Neuronal stem cell (in vitro differentiated cells): ENCODE measurements around the gene EIF5A.
A peak's percentile ranks its signal among the peaks of the same experiment; 100 is the strongest.

Experiments
- DNase-seq: peaks from one replicate; pipeline ENCODE4 v3.0.0-alpha.2; 2013; ENCODE audit warnings: low spot score
- H2AFZ ChIP-seq: one replicate; pipeline ENCODE4 v1.6.1; 2013; ENCODE audit warnings: mild to moderate bottlenecking, low read length, inconsistent platforms
- H2AK5ac ChIP-seq: 2 replicates; pipeline ENCODE4 v1.6.1; 2013; ENCODE audit warnings: low read depth, mild to moderate bottlenecking, inconsistent platforms, low read length, moderate library complexity, mixed read lengths
- H2BK120ac ChIP-seq: 2 replicates; pipeline ENCODE4 v1.6.1; 2013; ENCODE audit warnings: low read depth, mild to moderate bottlenecking, inconsistent platforms, low read length, moderate library complexity, mixed read lengths
- H2BK12ac ChIP-seq: one replicate; pipeline ENCODE4 v1.6.1; 2013; ENCODE audit warnings: low read length, inconsistent platforms
- H2BK15ac ChIP-seq: 2 replicates; pipeline ENCODE4 v1.6.1; 2013; ENCODE audit warnings: mild to moderate bottlenecking, low read length, inconsistent platforms, mixed read lengths
- H2BK5ac ChIP-seq: one replicate; pipeline ENCODE4 v1.6.1; 2013; ENCODE audit warnings: inconsistent platforms, mild to moderate bottlenecking, low read length, moderate library complexity
- H3K14ac ChIP-seq: one replicate; pipeline ENCODE4 v1.6.1; 2013; ENCODE audit warnings: low read length, inconsistent platforms
- H3K18ac ChIP-seq: 2 replicates; pipeline ENCODE4 v1.6.1; 2013; ENCODE audit warnings: low read length, inconsistent platforms
- H3K23ac ChIP-seq: 2 replicates; pipeline ENCODE4 v1.6.1; 2013; ENCODE audit warnings: low read depth, mild to moderate bottlenecking, mixed read lengths, low read length, inconsistent platforms; ENCODE audit not compliant: poor library complexity
- H3K27ac ChIP-seq: replicated peaks from 3 replicates; pipeline ENCODE4 v1.5.1; 2013; ENCODE audit warnings: low read length, inconsistent platforms
- H3K27me3 ChIP-seq, 3 experiments: 2 replicates each; pipeline ENCODE4 v1.6.1; 2013; ENCODE audit warnings: low read length in 3 of 3, mild to moderate bottlenecking in 2 of 3, inconsistent platforms in 1 of 3, low read depth in 1 of 3, mixed read lengths in 1 of 3, moderate library complexity in 1 of 3; ENCODE audit not compliant: control insufficient read depth in 3 of 3, insufficient read depth in 3 of 3
- H3K36me3 ChIP-seq, 2 donors: replicated peaks in 1 of 2; 2 replicates each; pipeline ENCODE4 v1.6.1; 2013; ENCODE audit warnings: low read length in 2 of 2; ENCODE audit not compliant: control insufficient read depth in 2 of 2, insufficient read depth in 2 of 2
- H3K4ac ChIP-seq: 2 replicates; pipeline ENCODE4 v1.6.1; 2013; ENCODE audit warnings: inconsistent platforms, mild to moderate bottlenecking, low read length, moderate library complexity
- H3K4me1 ChIP-seq, 2 donors: 1 replicate in 1 of 2; 2 replicates in 1 of 2; pipeline ENCODE4 v1.6.1; 2013; ENCODE audit warnings: low read length in 2 of 2, low read depth in 1 of 2; ENCODE audit not compliant: control insufficient read depth in 2 of 2, insufficient read depth in 1 of 2
- H3K4me2 ChIP-seq: one replicate; pipeline ENCODE4 v1.6.1; 2013; ENCODE audit warnings: mild to moderate bottlenecking, low read length, inconsistent platforms; ENCODE audit not compliant: insufficient read depth, poor library complexity, severe bottlenecking
- H3K4me3 ChIP-seq, 2 donors: 2 replicates each; pipeline ENCODE4 v1.5.1; 2013; ENCODE audit warnings: low read length in 2 of 2, mild to moderate bottlenecking in 2 of 2, inconsistent platforms in 1 of 2, moderate library complexity in 1 of 2
- H3K79me1 ChIP-seq: one replicate; pipeline ENCODE4 v1.6.1; 2013; ENCODE audit warnings: low read depth, mild to moderate bottlenecking, inconsistent platforms, low read length, moderate library complexity
- H3K9ac ChIP-seq: one replicate; pipeline ENCODE4 v1.6.1; 2013; ENCODE audit warnings: mild to moderate bottlenecking, low read depth, low read length, inconsistent platforms; ENCODE audit not compliant: poor library complexity
- H3K9me3 ChIP-seq, 2 donors: replicated peaks in 1 of 2; 2 replicates each; pipeline versions ENCODE3 to v1.6.1; 2013; ENCODE audit warnings: low read length in 2 of 2, mild to moderate bottlenecking in 2 of 2, inconsistent platforms in 1 of 2, low read depth in 1 of 2, mixed read lengths in 1 of 2, moderate library complexity in 1 of 2; ENCODE audit not compliant: control insufficient read depth in 2 of 2, insufficient read depth in 1 of 2
- H4K8ac ChIP-seq: one replicate; pipeline ENCODE4 v1.6.1; 2013; ENCODE audit warnings: low read depth, mild to moderate bottlenecking, inconsistent platforms, low read length, moderate library complexity
- H4K91ac ChIP-seq: one replicate; pipeline ENCODE4 v1.6.1; 2013; ENCODE audit warnings: low read length, low read depth, mild to moderate bottlenecking, inconsistent platforms; ENCODE audit not compliant: poor library complexity
- WGBS, 2 donors: extraction: QIAGEN DNeasy Blood & Tissue Kit; methylation state at CpG; one replicate each; pipeline ENCODE4 v1.1.7; 2013; ENCODE audit warnings: missing lambda C conversion rate in 2 of 2, mixed read lengths in 1 of 2; ENCODE audit not compliant: insufficient read length in 2 of 2, insufficient replicate concordance in 1 of 2; ENCODE audit errors: extremely low coverage in 2 of 2; 5-methylcytosine and 5-hydroxymethylcytosine counted together

EIF5A gene

GRCh38 chr17:7262935-7263800 is 44.3 kb upstream of the EIF5A start:
- Histone ChIP-seq H2BK12ac (no peak overlapping the region), H3K23ac (peak overlapping the region; percentile 3), H2AFZ (peak overlapping the region; percentile 55), H2BK5ac (peak overlapping the region; percentile 90), H2AK5ac (peak overlapping the region; percentile 96), H4K91ac (no peak overlapping the region), H3K18ac (peak overlapping the region; percentile 11), H2BK120ac (no peak overlapping the region), H3K79me1 (peaks cover 3% of the 10 kb centered on the region), H2BK15ac (peak overlapping the region; percentile 35), H3K9me3 (peaks cover 0 to 1% of the 10 kb centered on the region in 2 donors), H3K14ac (peak overlapping the region; percentile 21), H3K4me3 (peak overlapping the region in 1 of 2 donors; percentile 50), H3K27ac (no peak overlapping the region), H3K4ac (no peak overlapping the region), H3K9ac (no peak overlapping the region), H3K4me1 (peaks cover 7 to 11% of the 10 kb centered on the region in 2 donors), H3K36me3 (peaks cover 11 to 27% of the 10 kb centered on the region in 2 donors), H3K4me2 (peak overlapping the region; percentile 34), H3K27me3 (peaks cover 20 to 45% (median 44%) of the 10 kb centered on the region in 3 experiments), H4K8ac (no peak overlapping the region)
- WGBS, 2 donors, result no CpG with 5 or more reads among the region's 26 CpGs
- DNase-seq, result no peak

GRCh38 chr17:7263801-7264078 is 43.7 kb upstream of the EIF5A start:
- no peak overlapping the region for H2BK120ac ChIP-seq
- H3K27me3 ChIP-seq, result peaks cover 20 to 45% (median 44%) of the 10 kb centered on the region in 3 experiments
- H2BK12ac ChIP-seq, result no peak overlapping the region
- H3K4me2 ChIP-seq, result no peak overlapping the region
- H2BK15ac ChIP-seq, result peak overlapping the region; percentile 35
- H3K27ac ChIP-seq, result no peak overlapping the region
- peaks cover 7 to 11% of the 10 kb centered on the region in 2 donors for H3K4me1 ChIP-seq
- no peak overlapping the region for H3K4me3 ChIP-seq
- H3K4ac ChIP-seq, result no peak overlapping the region
- no peak overlapping the region for H3K23ac ChIP-seq
- H4K91ac ChIP-seq, result no peak overlapping the region
- H3K9ac ChIP-seq, result no peak overlapping the region
- H3K14ac ChIP-seq, result no peak overlapping the region
- H3K9me3 ChIP-seq, result peaks cover 0 to 1% of the 10 kb centered on the region in 2 donors
- H3K79me1 ChIP-seq, result peaks cover 3% of the 10 kb centered on the region
- no peak for DNase-seq
- no peak overlapping the region for H4K8ac ChIP-seq
- H3K18ac ChIP-seq, result no peak overlapping the region
- H2AFZ ChIP-seq, result peak overlapping the region; percentile 55
- no peak overlapping the region for H2BK5ac ChIP-seq
- H2AK5ac ChIP-seq, result no peak overlapping the region
- WGBS, 2 donors, result no CpG with 5 or more reads among the region's 4 CpGs
- peaks cover 8 to 21% of the 10 kb centered on the region in 2 donors for H3K36me3 ChIP-seq

GRCh38 chr17:7266784-7267183 is 40.6 kb upstream of the EIF5A start:
- Histone ChIP-seq H3K23ac (no peak overlapping the region), H4K8ac (no peak overlapping the region), H2BK12ac (no peak overlapping the region), H3K36me3 (no peaks in the 10 kb centered on the region), H3K79me1 (peaks cover under 1% of the 10 kb centered on the region), H3K27ac (no peak overlapping the region), H3K9me3 (peaks cover 0 to 1% of the 10 kb centered on the region in 2 donors), H3K4me3 (no peak overlapping the region), H4K91ac (no peak overlapping the region), H3K4me2 (no peak overlapping the region), H2BK120ac (no peak overlapping the region), H3K27me3 (peaks cover 12 to 32% (median 26%) of the 10 kb centered on the region in 3 experiments), H2BK15ac (no peak overlapping the region), H2AK5ac (no peak overlapping the region), H3K14ac (no peak overlapping the region), H3K18ac (no peak overlapping the region), H3K9ac (no peak overlapping the region), H3K4ac (no peak overlapping the region), H3K4me1 (peaks cover 7 to 11% of the 10 kb centered on the region in 2 donors), H2AFZ (no peak overlapping the region), H2BK5ac (no peak overlapping the region)
- WGBS, 2 donors, result no CpG with 5 or more reads among the region's 1 CpG
- DNase-seq, result no peak

GRCh38 chr17:7279448-7279847 is 28.0 kb upstream of the EIF5A start:
- no peak overlapping the region for H2BK5ac ChIP-seq
- H2BK15ac ChIP-seq, result no peak overlapping the region
- H2BK12ac ChIP-seq, result no peak overlapping the region
- no peak overlapping the region for H3K27ac ChIP-seq
- H2BK120ac ChIP-seq, result no peak overlapping the region
- H3K18ac ChIP-seq, result no peak overlapping the region
- H3K4ac ChIP-seq, result no peak overlapping the region
- no CpG with 5 or more reads among the region's 8 CpGs for WGBS, 2 donors
- H3K14ac ChIP-seq, result no peak overlapping the region
- H3K36me3 ChIP-seq, result no peaks in the 10 kb centered on the region
- H3K4me1 ChIP-seq, result peaks cover 9 to 16% of the 10 kb centered on the region in 2 donors
- H3K9me3 ChIP-seq, result no peaks in the 10 kb centered on the region
- H3K23ac ChIP-seq, result no peak overlapping the region
- H4K8ac ChIP-seq, result no peak overlapping the region
- DNase-seq, result no peak
- peaks cover 0 to 18% (median 9%) of the 10 kb centered on the region in 3 experiments for H3K27me3 ChIP-seq
- no peak overlapping the region for H3K4me3 ChIP-seq
- H2AK5ac ChIP-seq, result no peak overlapping the region
- no peak overlapping the region for H3K4me2 ChIP-seq
- peaks cover 3% of the 10 kb centered on the region for H3K79me1 ChIP-seq
- no peak overlapping the region for H3K9ac ChIP-seq
- H2AFZ ChIP-seq, result no peak overlapping the region
- no peak overlapping the region for H4K91ac ChIP-seq
